SK-N-SH treated with all-trans-retinoic acid at 6 μM for 48 hours (cell line): ENCODE results near the gene OR1J1.

Experiments used
- ATAC-seq: fragments of 200-7000 bp; cut with Tn5 transposase; 3 replicates; pipeline ENCODE4 v1.9.1; 2020; ENCODE audit warnings: mild to moderate bottlenecking, moderate library complexity
- ARNTL ChIP-seq: fragments of 450-650 bp; formaldehyde crosslinking; IDR thresholded peaks from 2 replicates; pipeline ENCODE4 v1.5.0; 2020; ENCODE audit warnings: low read depth, mild to moderate bottlenecking, moderate library complexity, borderline replicate concordance
- BACH2 ChIP-seq: fragments of 250-450 bp; sonication (Bioruptor Pico); IDR thresholded peaks from 2 replicates; pipeline ENCODE4 v1.9.0; 2021; ENCODE audit warnings: mild to moderate bottlenecking, borderline replicate concordance
- CSDC2 ChIP-seq: fragments of 250-450 bp; sonication (Bioruptor Pico); IDR thresholded peaks from 2 replicates; pipeline ENCODE4 v1.5.0; 2020; ENCODE audit warnings: mild to moderate bottlenecking, moderate library complexity
- CSRNP3 ChIP-seq: fragments of 250-450 bp; sonication (Bioruptor Pico); IDR thresholded peaks from 2 replicates; pipeline ENCODE4 v1.5.1; 2021; ENCODE audit warnings: mild to moderate bottlenecking, moderate library complexity
- ESRRG ChIP-seq: fragments of 250-450 bp; sonication (Bioruptor Pico); IDR thresholded peaks from 2 replicates; pipeline ENCODE4 v1.6.1; 2021; ENCODE audit warnings: mild to moderate bottlenecking
- GLIS3 ChIP-seq: fragments of 250-450 bp; sonication (Bioruptor Pico); IDR thresholded peaks from 2 replicates; pipeline ENCODE4 v1.5.0; 2020; ENCODE audit warnings: mild to moderate bottlenecking, moderate library complexity
- ISL1 ChIP-seq: fragments of 250-450 bp; sonication (Bioruptor Pico); IDR thresholded peaks from 2 replicates; pipeline ENCODE4 v2.1.2; 2022; ENCODE audit warnings: mild to moderate bottlenecking, moderate library complexity
- PATZ1 ChIP-seq: fragments of 250-450 bp; sonication (Bioruptor Pico); IDR thresholded peaks from 2 replicates; pipeline ENCODE4 v1.8.0; 2020; ENCODE audit warnings: mild to moderate bottlenecking, moderate library complexity, borderline replicate concordance
- POU6F1 ChIP-seq: fragments of 250-450 bp; sonication (Bioruptor Pico); IDR thresholded peaks from 2 replicates; pipeline ENCODE4 v1.8.0; 2021; ENCODE audit warnings: low read depth, mild to moderate bottlenecking, moderate library complexity, borderline replicate concordance
- RARB ChIP-seq: fragments of 250-450 bp; sonication (Bioruptor Pico); IDR thresholded peaks from 2 replicates; pipeline ENCODE4 v1.8.0; 2021; ENCODE audit warnings: mild to moderate bottlenecking, moderate library complexity
- TOX ChIP-seq: fragments of 250-450 bp; sonication (Bioruptor Pico); IDR thresholded peaks from 2 replicates; pipeline ENCODE4 v1.8.0; 2021; ENCODE audit warnings: mild to moderate bottlenecking, moderate library complexity, borderline replicate concordance
- ZC3H10 ChIP-seq: fragments of 250-450 bp; sonication (Bioruptor Pico); IDR thresholded peaks from 2 replicates; pipeline ENCODE4 v1.5.1; 2021; ENCODE audit warnings: mild to moderate bottlenecking, moderate library complexity
- ZFP30 ChIP-seq: fragments of 450-650 bp; formaldehyde crosslinking; IDR thresholded peaks from 2 replicates; pipeline ENCODE4 v1.5.0; 2022; ENCODE audit warnings: mild to moderate bottlenecking, moderate library complexity
- ZNF565 ChIP-seq: fragments of 450-650 bp; formaldehyde crosslinking; conservative IDR thresholded peaks from 2 replicates; pipeline ENCODE4 v1.5.0; 2020; ENCODE audit warnings: low read depth, mild to moderate bottlenecking, moderate library complexity
- ZNF70 ChIP-seq: fragments of 450-650 bp; formaldehyde crosslinking; IDR thresholded peaks from 2 replicates; pipeline ENCODE4 v1.5.0; 2020; ENCODE audit warnings: mild to moderate bottlenecking, moderate library complexity
- ZNF8 ChIP-seq: fragments of 450-650 bp; formaldehyde crosslinking; IDR thresholded peaks from 2 replicates; pipeline ENCODE4 v1.5.0; 2020; ENCODE audit warnings: mild to moderate bottlenecking, moderate library complexity
- TF ChIP-seq, protein P1 (sequence below): fragments of 250-450 bp; sonication (Bioruptor Pico); IDR thresholded peaks from 2 replicates; pipeline ENCODE4 v1.5.0; 2020; ENCODE audit warnings: mild to moderate bottlenecking, moderate library complexity

The OR1J1 gene

DNA sequence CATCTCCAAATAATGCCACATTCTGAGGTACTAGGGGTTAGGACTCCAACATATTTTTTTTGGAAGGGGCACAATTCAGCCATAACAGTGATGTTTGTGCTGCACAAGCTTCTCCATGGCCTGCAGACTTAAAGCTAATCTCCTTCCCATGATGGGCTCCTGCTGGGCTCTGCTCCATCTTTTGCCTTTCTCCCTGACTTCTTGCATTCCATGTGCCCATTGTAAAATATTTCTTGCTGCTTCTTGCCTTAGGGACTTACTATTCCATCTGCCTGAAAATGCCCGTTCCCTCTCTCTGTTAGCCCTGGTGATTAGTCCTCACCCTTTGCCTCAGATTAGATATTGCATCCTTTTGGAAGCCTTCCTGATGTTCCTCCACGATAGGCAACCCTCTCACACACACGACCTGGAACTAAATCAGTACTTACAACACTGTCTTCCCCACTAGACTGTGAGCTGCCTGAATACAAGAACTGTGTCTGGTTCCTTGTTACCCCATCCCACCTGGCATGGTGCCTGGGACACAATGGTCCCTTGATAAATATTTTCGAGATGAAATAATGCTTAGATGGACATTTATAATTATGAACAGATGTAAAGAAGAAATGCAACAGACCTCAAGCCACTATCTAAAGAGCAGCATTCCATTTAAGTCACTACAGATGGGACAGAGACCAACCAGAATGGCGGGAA is 33.5 kb downstream of the OR1J1 start (continued):
- TF ChIP-seq POU6F1 (CRISPR knock-in tag): no peak

DNA sequence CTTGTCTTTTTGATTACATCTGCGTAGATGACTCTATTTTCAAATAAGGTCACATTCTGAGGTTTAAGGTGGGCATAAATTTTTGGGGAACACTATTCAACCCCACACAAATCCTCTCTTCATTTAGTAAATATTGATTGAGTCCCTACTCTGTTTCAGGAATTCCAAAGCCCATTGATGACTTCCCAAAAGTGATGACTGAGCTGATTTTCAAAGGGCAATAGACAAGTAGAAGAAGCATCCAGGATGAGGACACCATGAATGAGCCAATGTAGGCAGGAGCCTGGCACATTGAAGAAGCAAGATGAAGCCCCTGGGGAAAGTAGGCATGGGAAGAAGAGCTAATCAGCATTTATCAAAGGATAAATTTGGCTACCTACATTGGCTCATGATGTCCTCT is 35.2 kb downstream of the OR1J1 start:
- TF ChIP-seq GLIS3 (CRISPR knock-in tag): no peak
- TF ChIP-seq ZNF565: no peak
- TF ChIP-seq ZC3H10: no peak
- no peak for TF ChIP-seq POU6F1 (CRISPR knock-in tag)
- TF ChIP-seq TOX (CRISPR knock-in tag): no peak
- TF ChIP-seq, protein P1, sequence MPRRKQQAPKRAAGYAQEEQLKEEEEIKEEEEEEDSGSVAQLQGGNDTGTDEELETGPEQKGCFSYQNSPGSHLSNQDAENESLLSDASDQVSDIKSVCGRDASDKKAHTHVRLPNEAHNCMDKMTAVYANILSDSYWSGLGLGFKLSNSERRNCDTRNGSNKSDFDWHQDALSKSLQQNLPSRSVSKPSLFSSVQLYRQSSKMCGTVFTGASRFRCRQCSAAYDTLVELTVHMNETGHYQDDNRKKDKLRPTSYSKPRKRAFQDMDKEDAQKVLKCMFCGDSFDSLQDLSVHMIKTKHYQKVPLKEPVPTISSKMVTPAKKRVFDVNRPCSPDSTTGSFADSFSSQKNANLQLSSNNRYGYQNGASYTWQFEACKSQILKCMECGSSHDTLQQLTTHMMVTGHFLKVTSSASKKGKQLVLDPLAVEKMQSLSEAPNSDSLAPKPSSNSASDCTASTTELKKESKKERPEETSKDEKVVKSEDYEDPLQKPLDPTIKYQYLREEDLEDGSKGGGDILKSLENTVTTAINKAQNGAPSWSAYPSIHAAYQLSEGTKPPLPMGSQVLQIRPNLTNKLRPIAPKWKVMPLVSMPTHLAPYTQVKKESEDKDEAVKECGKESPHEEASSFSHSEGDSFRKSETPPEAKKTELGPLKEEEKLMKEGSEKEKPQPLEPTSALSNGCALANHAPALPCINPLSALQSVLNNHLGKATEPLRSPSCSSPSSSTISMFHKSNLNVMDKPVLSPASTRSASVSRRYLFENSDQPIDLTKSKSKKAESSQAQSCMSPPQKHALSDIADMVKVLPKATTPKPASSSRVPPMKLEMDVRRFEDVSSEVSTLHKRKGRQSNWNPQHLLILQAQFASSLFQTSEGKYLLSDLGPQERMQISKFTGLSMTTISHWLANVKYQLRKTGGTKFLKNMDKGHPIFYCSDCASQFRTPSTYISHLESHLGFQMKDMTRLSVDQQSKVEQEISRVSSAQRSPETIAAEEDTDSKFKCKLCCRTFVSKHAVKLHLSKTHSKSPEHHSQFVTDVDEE: no peak
- TF ChIP-seq ZNF70 (CRISPR knock-in tag): no peak
- TF ChIP-seq CSRNP3: no peak
- TF ChIP-seq BACH2 (CRISPR knock-in tag): no peak
- TF ChIP-seq CSDC2 (CRISPR knock-in tag): no peak
- no peak for TF ChIP-seq ISL1 (CRISPR knock-in tag)
- no peak for TF ChIP-seq ARNTL
- no peak for TF ChIP-seq RARB
- TF ChIP-seq PATZ1 (CRISPR knock-in tag): no peak
- no peak for TF ChIP-seq ZFP30 (CRISPR knock-in tag)
- no peak for TF ChIP-seq ESRRG (CRISPR knock-in tag)
- TF ChIP-seq ZNF8 (CRISPR knock-in tag): no peak
- ATAC-seq: no peak
